ENCODE data around the gene PHOSPHO2. TPM values are rescaled to one million over a fixed set of nuclear protein-coding genes. Genes with fewer than 3 reads are reported as not detected.

Gene PHOSPHO2
- total and polyA plus RNA-seq, 10 of the 15 experiments (the other 5 are each of a cell fraction or from before 2014, with no cell fraction given): 2.7 to 7.6 (median 4.2) TPM

- SMC1A ChIA-PET (ENCODE audit: uncharacterized antibody, unreplicated experiment): interaction anchor here (1.3 to 1.5 kb wide), 4 partner anchors 10 to 34 kb away, joined by 3 to 6 read pairs (median 3); no protein-coding TSS in a partner anchor
- TF ChIP-seq SPI1 (IDR thresholded peaks at IDR 0.05; ENCODE audit: borderline replicate concordance, insufficient read depth, low read depth, low read length) (no peak), NR2C1 (IDR thresholded peaks at IDR 0.05) (no peak), TCF12 (IDR thresholded peaks at IDR 0.05; ENCODE audit: low read depth, low read length) (no peak), NFXL1 (IDR thresholded peaks at IDR 0.05; ENCODE audit: borderline replicate concordance) (no peak), NR2C2 (IDR thresholded peaks at IDR 0.05; ENCODE audit: borderline replicate concordance, control insufficient read depth, insufficient read length, low read depth) (no peak)
- BruUV-seq (replicated peaks): no TSS peak
- no peaks in the 10 kb centered on the region for H3K27me3 ChIP-seq (replicated peaks in 1 of 2; ENCODE audit: control insufficient read depth in 2 of 2, insufficient read depth in 2 of 2, low read length in 1 of 2)
- no peaks in the 10 kb centered on the region for H3K36me3 ChIP-seq (ENCODE audit: control insufficient read depth in 2 of 2, insufficient read depth in 2 of 2, low read length in 1 of 2)
- RAD21 ChIA-PET (ENCODE audit: unreplicated experiment): no interaction called here
- H2AFZ ChIP-seq (ENCODE audit: control insufficient read depth, low read depth, low read length): no peak overlapping the region
- H3K4me1 ChIP-seq (ENCODE audit: control insufficient read depth, insufficient read depth, low read length): peaks cover under 1% of the 10 kb centered on the region; the same call in 1 of the 2 replicates
- no peak for ATAC-seq
- in situ Hi-C loops (cut with MboI): no loop called here
- no peak overlapping the region for H3K9ac ChIP-seq (ENCODE audit: control insufficient read depth, insufficient read depth, low read length)
- no peaks in the 10 kb centered on the region for H3K9me3 ChIP-seq (replicated peaks; ENCODE audit: control insufficient read depth, insufficient read depth, low read length)
- no peak overlapping the region for H3K27ac ChIP-seq (ENCODE audit: control insufficient read depth, insufficient read depth)
- WGBS (ENCODE audit: insufficient coverage, insufficient replicate concordance, low lambda C conversion rate, missing lambda C conversion rate): 25% methylated on average over 1 of the region's 1 CpG
- DNase-seq (ENCODE audit: low read depth, low spot score): no peak
- H4K20me1 ChIP-seq (ENCODE audit: control insufficient read depth, insufficient read depth): no peaks in the 10 kb centered on the region
- POLR2A ChIA-PET: interaction anchor here (0.6 kb wide), 1 partner anchor 340 kb away, joined by 3 read pairs; no protein-coding TSS in a partner anchor
- H3K4me3 ChIP-seq: no peak overlapping the region
- FAIRE-seq: no peak
- CTCF ChIA-PET: no interaction called here
- intact Hi-C loops (cut with micrococcal nuclease; ENCODE audit: unreplicated experiment): no loop called here
- no peaks in the 10 kb centered on the region for H3K79me2 ChIP-seq (ENCODE audit: control insufficient read depth, insufficient read depth, low read length)
- H3K4me2 ChIP-seq (ENCODE audit: control insufficient read depth, insufficient read depth): no peak overlapping the region
Observed at GRCh38 chr2:169664978-169665930, 29.0 kb upstream of the PHOSPHO2 start.
